ENCODE results near the gene PDZD8. TPM values are rescaled to one million over a fixed set of nuclear protein-coding genes. Genes with fewer than 3 reads are reported as not detected.

PDZD8 gene
- total RNA-seq, 1 donor from 2014 or later, result 17.1 TPM

Other genes starting within 250 kb of the PDZD8 start
- gene VAX1, start 237.2 kb downstream of the PDZD8 start, total RNA-seq (ENCODE audit: insufficient read depth, low replicate concordance), result 0.96 TPM
- not detected for gene KCNK18, start 178.0 kb downstream of the PDZD8 start, total RNA-seq (ENCODE audit: insufficient read depth, low replicate concordance)
- 4.1 TPM for gene SLC18A2, start 134.3 kb downstream of the PDZD8 start, total RNA-seq (ENCODE audit: insufficient read depth, low replicate concordance)
- 25.3 TPM for gene EMX2, start 167.3 kb upstream of the PDZD8 start, total RNA-seq (ENCODE audit: insufficient read depth, low replicate concordance)